Sigmoid colon (tissue), 4 donors: ENCODE results near the gene IGF2.

ENCODE experiments used
- CTCF ChIP-seq, 4 experiments: fragments of 450-650 bp in 3 of 4; fragments of 200-600 bp in 1 of 4; IDR thresholded peaks; one replicate each; pipeline ENCODE4 v1.5.1; 2016 to 2019; ENCODE audit warnings: antibody characterized with exemption in 4 of 4, mild to moderate bottlenecking in 3 of 4, moderate library complexity in 2 of 4
- EP300 ChIP-seq, 4 donors: sonication (generic); formaldehyde crosslinking; IDR thresholded peaks; one replicate each; pipeline ENCODE4 v1.6.1; 2017; ENCODE audit warnings: antibody characterized with exemption in 4 of 4
- POLR2A ChIP-seq, 2 donors: fragments of 450-650 bp; IDR thresholded peaks; one replicate each; pipeline ENCODE4 v1.6.1; 2016; ENCODE audit warnings: antibody characterized with exemption in 2 of 2, mild to moderate bottlenecking in 2 of 2, moderate library complexity in 2 of 2
- POLR2AphosphoS5 ChIP-seq, 4 donors: sonication (generic); formaldehyde crosslinking; IDR thresholded peaks; one replicate each; pipeline ENCODE4 v1.6.1; 2017; ENCODE audit warnings: antibody characterized with exemption in 4 of 4

GRCh38 chr11:2154195-2154585, 15.0 kb upstream of the IGF2 start:
- no peak for TF ChIP-seq CTCF (IDR thresholded peaks at IDR 0.05)
- no peak for TF ChIP-seq POLR2A (IDR thresholded peaks at IDR 0.05)
- TF ChIP-seq EP300 (IDR thresholded peaks at IDR 0.05) = no peak
- no peak for TF ChIP-seq POLR2AphosphoS5 (IDR thresholded peaks at IDR 0.05)
